Activated CD4-positive, alpha-beta T cell treated with anti-CD3 and anti-CD28 coated beads, Interleukin-2, amount 50 U/mL, for 24 hours (primary cell): ENCODE measurements around the gene PLA2R1.

Source experiments
- DNase-seq, 2 donors: peaks; one replicate each; pipeline ENCODE4 v3.0.0-alpha.2; 2020; ENCODE audit warnings: low read depth in 1 of 2, low spot score in 1 of 2

The PLA2R1 gene

DNA sequence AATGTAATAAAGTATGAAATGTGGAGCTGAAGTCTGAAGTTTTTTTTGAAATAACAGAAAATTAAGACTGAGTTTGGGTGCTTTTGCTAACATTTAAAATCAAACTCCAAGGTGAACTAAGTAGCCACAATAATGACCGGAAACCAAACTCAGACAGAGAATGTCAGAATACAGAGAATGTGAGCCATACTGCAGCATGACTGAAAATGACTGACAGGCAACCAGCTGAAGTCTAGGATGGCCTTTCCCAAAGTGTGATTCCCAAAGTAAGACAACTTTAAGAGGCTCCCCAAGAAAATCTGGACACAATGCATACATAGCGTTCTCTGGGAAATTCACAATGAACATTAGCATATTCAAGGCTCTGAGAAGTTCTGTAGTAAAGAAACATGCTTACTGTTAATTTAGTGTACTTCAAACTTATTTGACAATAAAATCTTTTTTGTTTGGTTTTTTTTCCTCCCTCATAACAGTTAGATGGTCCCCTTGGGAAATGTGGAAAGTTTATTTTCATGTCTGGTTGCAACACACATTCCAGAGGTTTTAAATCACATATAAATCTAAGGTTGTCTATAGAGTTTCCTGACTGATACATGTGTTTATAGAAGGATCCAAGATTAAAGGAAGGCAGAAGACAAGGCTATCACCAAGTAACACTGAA, 28.6 kb downstream of the PLA2R1 start:
- no peak for DNase-seq

DNA sequence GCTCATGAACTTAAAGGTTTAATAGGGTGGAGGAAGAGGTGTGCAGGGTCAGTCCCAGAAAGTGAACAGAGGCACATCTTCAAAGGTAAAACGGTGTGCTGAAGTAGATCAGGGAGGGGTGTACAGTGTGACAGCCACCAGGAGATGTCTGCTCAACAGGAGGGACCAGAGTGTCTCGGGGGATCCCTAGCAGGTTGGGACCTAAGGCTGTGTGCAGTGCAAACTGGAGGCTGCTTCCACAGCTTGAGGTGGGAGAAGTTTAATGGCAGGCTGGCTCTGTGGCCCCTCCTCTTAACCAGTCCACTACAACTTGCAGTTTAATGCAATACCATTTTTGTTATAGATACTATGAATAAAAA, 33.2 kb downstream of the PLA2R1 start:
- no peak for DNase-seq

DNA sequence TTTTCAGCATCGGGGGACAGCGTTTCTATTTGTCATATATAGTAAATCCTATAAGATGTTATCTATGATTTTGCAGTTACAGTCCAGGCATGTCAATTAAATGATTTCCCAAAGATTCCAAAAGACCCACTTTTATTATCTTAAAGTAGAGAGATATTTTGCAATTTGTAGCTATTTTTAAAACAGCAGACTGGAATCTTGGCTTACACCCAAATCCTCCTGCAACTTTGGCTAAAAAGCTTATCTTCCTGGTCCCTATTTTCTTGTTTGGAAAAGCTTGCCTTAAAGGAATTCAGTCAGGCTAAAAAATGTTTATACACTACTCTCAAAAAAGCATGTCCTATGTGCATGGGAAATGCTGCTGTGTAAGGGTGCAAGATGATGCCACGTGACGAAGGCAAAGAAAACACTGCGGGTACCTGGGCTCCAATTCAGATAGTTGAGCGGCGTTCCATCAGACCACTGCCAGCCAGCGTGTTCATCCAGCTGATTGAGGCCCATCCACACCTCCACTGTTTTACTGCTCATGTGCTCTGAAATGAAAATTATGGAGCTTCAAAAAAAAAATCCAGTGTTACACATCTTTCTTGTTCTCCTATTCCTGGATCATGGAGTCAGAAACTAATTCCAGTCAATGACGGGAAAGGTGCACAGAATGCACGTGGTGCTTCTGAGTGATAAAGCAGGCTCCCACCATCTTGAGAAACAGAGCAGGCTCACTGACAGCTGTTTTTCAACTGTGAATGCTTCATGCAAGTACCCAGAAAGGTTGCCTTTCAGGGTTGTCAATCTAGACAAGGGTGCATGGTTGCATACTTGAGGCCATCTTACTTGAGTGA, 33.8 kb downstream of the PLA2R1 start:
- DNase-seq = no peak

DNA sequence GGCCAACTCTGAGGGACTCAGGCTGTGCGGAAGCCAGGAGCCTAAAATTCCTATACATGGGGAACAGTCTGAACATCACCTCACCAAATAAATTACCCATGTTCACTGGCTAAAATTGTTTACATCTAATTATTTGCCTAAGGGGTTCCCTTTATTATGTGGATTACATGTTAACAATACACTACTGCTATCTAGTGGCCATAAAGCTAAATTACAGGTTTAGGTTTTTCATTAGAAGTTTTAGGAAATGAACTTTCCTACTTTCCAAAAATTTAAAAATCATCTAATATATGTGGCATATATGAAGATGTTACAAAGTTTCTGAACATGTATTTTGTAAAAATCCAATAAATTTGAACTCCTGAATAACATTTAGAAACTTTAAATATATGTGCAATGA, 40.3 kb downstream of the PLA2R1 start:
- DNase-seq = no peak

DNA sequence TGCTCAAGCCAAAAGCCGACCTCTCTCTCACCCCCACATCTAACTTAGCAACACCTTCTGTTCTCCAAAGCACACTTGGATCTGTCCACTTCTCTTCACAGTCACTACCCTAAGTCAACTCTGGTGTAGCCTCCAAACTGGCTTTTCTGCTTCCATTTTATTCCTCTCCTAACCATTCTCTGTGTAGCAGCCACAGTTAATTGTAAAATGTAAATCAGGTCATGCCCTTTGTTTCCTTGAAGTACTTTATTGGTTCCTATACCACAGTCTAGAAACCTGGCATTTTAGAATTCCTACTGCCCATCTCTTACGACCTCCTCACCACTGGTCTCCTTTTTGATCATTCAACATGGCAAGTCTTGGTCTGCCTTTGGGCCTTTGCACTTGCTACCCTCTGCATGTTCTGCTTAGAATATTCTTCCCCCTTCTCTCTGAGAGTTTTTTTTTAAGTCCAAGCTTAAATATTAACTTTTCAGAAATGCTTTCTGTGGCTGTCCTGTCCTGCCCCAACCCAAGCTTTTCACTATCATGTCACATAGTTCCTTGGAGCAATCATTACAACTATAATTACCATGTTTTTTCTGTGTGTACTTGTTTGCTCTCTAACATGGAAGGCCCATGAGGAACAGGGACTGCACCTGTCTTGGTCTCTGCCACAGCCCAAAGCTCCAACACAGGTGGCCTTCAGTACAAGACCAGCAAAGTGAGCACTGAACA, 42.9 kb downstream of the PLA2R1 start:
- DNase-seq = no peak

DNA sequence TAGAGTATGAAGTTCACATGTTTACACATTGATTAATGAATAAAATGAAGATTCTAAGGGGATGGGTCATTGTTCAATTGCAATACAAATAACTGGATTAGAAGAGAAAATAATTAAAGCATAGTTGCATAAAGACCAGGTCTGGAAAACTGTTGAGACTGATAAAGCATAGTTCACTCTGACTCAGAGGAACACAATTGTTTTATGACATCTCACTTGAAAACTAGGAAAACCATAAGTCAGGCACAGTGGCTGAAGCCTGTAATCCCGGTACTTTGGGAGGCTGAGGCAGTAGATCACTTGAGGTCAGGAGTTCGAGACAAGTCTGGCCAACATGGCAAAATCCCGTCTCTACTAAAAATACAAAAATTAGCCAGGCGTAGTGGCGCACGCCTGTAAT, 46.7 kb downstream of the PLA2R1 start:
- DNase-seq = no peak

DNA sequence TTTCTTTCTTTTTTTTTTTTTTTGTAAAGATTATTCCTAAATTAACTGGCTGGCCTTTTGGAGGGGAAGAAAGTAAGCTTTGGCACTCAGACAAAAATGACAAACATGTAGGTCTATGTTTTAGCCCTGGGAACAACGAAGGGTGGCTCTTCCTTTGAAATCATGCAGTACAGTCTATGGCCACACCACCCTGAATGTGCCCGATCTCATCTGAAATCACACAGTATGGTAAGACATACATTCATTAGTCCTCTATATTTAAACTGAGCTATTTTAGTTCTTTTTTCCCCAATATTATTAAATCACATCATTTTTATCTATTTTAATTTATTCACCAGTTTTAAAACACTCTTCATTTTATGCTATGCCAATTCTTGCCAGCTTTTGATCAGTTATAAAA, 48.2 kb downstream of the PLA2R1 start:
- DNase-seq = no peak

DNA sequence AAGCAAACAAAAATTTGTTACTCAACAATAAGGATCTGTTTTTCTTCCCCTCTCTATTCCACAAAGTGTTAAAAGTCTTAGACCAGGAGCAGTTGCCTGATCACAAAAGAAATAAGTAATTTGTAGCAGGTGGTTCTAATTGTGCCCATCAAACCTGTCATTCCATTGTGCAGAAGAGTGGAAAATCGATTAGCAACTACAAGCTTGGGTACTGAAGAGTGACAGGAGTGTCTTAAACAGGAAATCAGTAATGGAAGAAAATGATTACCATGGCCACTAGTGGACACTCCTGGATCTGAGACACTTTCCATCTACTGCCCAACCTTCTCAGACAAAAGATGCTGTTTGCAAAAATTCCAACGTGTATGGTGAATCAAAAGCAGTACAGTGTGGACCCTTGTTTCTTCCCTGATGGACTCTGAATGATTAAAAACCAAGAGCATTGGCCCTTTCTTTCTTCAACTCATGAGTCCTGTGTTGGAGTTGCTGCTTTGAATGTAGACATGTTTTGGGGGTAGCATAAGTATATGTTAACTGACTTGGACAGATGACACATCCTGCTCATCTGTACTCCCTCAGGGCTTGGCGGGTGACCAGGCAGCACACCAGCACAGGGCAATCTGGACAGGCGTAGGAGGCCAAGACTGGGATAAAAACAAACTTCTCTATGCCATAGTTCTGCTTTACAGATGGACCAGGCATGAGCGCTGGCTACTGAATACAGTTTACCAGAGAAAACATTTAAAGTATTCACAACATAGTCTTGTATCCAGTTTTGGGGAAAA, 51.9 kb downstream of the PLA2R1 start:
- DNase-seq = no peak

DNA sequence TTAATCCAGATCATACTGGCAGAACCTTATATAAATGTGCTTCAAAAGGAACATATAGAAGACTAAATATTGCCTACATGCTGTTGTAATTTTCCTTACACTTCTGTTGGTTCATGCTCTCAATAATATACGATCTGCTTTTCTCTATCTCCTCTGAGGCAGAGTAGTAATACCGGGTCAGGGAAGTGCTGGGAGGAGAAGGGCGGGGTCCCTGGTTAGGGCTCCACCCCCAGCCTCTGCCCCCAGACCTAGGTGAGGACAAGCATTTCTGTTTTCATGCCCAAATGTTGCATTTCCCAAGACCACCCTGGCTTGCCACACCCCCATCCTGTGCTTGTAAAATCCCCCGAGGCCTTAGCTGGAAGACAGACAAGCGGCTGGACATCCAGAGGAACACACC, 55.3 kb downstream of the PLA2R1 start:
- DNase-seq = no peak

DNA sequence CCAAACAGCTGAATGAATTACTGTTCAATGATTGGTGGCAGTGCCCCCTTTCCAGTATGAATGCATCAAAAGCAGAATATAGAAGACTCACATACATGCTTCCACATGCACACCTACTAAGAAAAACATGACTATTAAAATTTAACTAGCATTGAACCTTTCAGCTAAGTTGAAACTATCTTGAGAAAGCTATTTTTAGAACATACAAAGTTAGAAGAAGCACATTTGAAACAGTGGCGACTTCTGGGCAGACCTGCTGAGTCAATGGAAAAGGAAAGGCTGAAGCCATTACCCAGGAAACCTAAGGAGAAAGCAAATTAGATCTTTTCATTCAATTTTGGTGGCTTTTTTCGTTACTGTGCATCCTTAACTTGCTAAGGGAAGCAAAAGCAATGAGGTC, 55.9 kb downstream of the PLA2R1 start:
- no peak for DNase-seq

DNA sequence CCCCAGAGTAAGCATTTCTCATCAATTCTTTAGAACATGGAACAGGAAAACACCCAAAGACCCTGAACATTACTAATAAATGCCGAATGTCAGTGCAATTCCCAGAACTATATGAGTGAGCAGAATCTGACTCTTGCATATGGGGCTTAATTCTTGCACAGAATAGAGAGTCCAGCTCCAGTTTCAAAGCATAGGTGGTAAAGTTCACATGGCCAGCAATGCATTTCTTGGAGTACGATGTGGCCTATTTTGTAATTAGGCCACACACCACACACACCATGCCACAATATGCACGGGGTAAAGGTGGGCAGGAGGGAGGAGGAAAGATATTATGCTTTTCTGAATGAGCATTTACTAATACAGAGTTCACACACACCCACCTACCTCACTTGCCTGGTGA, 56.5 kb downstream of the PLA2R1 start:
- DNase-seq = no peak

DNA sequence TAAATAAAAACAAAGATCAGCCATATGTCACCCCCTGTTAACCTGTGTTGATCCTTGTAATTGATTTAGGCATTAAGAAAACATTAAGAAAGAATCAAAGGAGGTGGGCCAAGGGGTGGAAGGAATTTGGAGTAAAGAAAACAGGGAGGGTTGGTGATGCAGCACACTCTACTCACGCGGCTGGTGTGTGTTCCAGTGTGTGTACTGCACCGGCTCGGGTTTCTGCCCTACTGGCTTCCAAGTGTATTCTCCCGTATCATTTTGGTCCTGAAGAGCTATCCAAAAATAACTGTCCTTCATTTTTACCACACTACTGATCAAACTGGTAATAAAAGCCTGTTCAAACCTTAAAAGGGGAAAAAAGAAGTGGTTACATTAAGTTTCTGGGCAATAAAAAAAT, 56.9 kb downstream of the PLA2R1 start:
- no peak for DNase-seq

DNA sequence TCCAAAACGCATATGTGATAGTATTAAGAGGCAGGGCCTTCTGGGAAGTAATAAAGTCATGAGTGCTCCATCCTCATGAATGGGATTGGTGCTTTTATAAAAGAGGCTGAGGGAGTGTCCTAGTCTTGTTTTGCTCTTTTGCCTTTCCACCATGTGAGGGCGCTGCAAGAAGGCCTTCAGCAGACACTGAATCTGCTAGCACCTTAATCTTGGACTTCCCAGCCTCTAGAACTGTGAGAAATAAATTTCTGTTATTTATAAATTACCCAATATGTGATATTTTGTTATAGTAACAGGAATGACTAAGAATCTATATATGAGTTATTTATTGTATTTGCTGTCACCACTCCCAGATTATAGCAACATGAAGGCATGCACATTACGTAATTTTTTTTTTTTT, 63.5 kb downstream of the PLA2R1 start:
- DNase-seq = no peak

DNA sequence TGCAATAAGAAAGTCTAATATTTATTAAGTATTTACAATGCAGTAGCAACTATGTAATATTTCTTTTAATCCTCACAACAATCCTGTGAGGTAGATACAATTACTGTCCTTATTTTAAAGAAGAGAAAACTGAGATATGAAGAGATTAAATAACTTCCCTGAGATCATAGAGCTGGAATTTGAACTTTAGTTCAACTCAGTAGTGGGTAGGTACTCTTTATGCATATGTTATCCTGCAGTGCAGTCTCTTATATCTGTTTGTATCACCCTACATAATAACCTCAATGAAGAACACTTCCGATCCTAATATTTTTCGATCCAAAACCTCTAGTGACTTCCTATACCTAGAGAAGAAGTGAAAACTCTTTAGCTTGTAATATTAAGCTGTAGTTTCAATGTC, 64.2 kb downstream of the PLA2R1 start:
- no peak for DNase-seq

DNA sequence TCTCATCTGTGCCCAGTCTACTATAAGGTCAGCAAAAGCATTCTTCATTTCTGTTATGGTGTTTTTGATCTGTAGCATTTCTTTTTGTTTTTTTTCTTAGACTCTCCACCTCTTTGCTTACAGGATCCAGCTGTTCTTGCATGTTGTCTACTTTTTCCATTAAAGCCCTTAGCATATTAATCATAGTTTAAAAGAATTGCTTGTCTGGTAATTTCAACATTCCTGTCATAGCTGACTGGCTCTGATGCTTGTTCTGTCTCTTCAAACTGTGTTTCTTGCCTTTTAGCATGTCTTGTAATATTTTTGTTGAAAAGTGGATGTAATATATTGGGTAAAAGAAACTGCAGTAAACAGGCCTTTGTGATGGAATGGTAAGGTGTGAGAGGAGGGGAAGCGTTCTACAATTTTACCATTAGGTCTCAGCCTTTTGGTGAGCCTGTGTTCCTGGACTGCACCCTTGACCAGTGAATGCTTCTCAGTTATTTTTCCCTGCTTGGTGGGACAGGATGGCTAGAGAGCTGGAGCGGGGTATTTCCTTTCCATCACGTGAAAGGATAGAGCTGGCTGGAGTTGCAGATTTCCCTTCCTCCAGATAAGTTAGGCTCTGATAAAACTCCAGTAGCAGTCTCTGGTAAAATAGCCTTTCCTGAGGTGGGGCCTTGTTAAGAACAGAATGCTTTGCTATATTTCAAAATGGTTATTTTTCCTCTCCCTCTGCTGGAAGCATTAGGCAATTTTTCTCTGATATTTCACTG, 65.4 kb downstream of the PLA2R1 start:
- DNase-seq = no peak

DNA sequence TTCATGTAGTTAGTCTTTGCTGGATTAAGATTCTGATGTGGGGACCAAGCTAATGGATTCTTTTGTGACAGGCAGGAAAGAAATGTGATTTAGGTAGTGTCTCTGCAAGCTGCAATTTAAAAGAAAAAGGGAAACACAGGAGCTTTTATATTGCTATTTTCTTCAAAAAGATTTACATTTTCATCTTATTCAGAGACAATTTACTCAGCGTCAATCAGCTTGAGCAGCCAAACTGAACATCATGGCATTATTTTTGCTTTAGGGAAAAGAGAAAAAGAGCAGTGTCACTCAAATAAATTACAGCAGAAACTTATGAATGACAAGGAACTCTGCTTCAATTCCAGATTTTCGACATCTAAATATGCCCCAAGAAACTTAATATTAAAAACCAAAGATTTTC, 67.4 kb downstream of the PLA2R1 start:
- DNase-seq = no peak

DNA sequence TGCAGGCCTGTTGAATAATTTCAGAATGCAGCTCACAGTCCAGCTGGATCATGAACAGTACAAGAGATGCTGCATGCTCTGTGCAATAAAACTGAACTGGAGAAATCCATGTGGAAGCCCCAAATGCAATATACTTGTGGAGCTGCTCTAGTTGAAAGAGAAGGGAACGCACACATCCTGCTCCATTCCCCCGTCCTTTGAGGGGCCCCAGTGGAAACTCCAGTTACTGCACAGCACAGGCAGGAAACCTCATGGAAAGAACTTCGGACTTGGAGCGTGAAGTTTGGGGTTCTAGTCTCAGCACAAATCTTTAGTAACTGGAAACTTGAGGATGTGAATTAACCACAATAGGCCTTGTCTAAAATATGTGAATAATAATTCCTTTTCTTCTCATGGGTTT, 73.2 kb downstream of the PLA2R1 start:
- no peak for DNase-seq

DNA sequence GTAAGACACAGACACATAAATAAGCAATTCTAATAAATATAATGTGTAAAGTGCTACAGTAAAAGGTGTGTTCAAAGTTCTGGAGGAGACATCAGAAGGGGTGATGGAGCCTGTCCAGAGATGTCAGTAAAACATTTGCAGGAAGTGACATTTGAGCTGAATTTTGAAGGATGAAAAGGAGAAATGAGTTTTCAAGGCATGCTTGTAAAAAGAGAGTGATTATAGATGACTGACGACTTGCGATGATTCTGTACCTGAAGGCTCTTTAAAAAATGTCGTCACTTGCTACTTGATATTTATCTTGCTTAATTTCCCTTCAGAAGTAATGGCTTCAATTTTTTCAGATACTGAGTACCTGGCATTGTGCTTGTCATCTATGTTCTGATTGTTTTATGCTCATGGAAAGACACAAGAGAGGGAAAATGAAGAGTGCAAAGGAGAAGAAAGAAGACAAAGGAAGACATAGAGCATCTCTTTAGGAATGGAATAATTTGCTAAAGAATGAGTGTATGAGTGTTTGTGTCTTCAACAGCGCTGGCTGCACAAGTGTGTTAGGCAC, 73.9 kb downstream of the PLA2R1 start:
- DNase-seq = no peak

DNA sequence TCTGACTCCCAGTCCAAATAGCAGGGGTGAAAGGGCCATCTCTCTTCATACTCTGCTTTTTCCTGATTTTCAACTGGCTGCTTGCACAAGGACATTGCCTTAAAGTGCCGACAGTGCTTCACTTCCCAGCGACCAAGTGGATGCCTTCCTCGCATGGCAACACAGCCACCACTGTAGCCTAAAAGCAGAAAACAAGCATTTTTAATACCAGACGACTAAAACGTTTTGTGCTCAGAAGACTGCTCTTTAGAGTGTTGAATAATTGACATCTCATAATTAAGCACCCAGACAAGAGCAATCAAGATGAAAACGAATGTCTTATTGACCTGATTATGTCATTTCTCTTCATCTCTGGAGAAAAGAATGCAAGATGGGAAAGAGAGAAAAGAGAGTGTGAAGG, 75.2 kb downstream of the PLA2R1 start:
- no peak for DNase-seq

DNA sequence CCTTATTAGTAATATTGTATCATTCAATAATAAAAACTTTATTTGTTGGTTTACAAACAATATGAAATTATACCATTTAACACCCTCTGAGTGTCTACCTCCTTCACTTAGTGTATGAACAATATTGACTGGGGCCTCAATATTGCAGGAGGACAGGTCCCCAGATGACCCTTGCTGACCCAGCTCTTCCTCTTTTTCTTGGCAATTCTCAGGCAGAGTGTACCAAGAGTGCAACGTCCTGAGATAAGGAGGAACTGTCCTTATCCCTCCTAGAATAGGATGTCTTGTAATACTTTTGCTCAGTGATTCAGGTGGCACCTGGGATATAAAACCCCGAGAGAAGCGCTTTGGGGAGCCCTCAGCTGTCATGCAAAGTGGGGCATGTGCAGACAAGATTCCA, 76.8 kb downstream of the PLA2R1 start:
- no peak for DNase-seq

DNA sequence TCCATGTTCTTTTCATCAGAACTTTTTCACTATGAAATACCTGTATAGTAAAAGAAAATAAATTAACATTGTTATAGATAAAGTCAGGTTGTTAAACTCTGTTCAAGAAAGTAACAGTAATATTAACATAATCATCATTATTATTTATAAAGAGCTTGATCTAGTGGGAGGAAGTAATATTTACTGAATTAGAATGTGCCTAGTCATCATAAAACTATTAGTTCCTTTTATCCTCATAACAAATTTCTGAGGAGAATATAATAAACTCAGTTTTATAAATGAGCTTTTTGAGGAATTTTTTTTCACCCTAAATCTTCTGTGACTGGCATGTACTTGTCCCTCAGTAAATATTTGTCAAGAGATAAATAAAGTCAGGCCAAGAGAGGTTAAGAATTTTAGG, 78.4 kb downstream of the PLA2R1 start:
- no peak for DNase-seq
